Neural progenitor cell (in vitro differentiated cells): ENCODE measurements around the gene EEF2KMT.

ENCODE experiments used
- EZH2 ChIP-seq: fragments of 200-600 bp; sonication (generic); IDR thresholded peaks from 2 replicates; pipeline ENCODE4 v1.6.1; 2017; ENCODE audit warnings: antibody characterized with exemption, mild to moderate bottlenecking, moderate library complexity
- TF ChIP-seq, protein P1 (sequence below): fragments of 200-600 bp; sonication (generic); IDR thresholded peaks from 2 replicates; pipeline ENCODE4 v1.5.1; 2017; ENCODE audit warnings: antibody characterized with exemption, mild to moderate bottlenecking

DNA sequence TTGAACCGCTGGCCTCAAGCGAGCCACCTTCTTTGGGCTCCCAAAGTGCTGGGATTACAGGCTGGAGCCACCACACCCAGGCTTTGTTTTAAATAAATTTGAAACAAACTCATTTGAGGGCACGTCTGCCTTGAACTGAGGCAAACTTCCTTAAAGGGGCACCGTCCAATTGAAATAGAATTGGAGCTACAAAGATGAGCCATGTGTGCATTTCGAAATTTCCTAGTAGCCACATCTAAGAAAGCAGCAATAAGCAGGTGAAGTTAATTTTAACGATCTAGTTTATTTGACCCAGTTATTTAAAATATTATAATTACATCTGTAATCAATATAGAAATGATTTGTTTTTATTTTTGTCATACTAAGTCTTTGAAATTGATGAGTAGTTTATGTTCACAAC is 31.1 kb downstream of the EEF2KMT start:
- TF ChIP-seq, protein P1, sequence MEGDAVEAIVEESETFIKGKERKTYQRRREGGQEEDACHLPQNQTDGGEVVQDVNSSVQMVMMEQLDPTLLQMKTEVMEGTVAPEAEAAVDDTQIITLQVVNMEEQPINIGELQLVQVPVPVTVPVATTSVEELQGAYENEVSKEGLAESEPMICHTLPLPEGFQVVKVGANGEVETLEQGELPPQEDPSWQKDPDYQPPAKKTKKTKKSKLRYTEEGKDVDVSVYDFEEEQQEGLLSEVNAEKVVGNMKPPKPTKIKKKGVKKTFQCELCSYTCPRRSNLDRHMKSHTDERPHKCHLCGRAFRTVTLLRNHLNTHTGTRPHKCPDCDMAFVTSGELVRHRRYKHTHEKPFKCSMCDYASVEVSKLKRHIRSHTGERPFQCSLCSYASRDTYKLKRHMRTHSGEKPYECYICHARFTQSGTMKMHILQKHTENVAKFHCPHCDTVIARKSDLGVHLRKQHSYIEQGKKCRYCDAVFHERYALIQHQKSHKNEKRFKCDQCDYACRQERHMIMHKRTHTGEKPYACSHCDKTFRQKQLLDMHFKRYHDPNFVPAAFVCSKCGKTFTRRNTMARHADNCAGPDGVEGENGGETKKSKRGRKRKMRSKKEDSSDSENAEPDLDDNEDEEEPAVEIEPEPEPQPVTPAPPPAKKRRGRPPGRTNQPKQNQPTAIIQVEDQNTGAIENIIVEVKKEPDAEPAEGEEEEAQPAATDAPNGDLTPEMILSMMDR: no peak
- no peak for TF ChIP-seq EZH2
